Esophagus muscularis mucosa (tissue), 4 donors: ENCODE measurements around the gene SH3RF3. TPM values are rescaled to one million over a fixed set of nuclear protein-coding genes. Genes with fewer than 3 reads are reported as not detected.

ENCODE experiments used
- DNase-seq: peaks from one replicate; pipeline ENCODE4 v3.0.0-alpha.2; 2017; ENCODE audit errors: extremely low spot score
- H3K27ac ChIP-seq, 4 donors: fragments of 200-600 bp; sonication (generic); replicated peaks in 1 of 4; 1 replicate in 3 of 4; 2 replicates in 1 of 4; pipeline ENCODE4 v1.5.1; 2016 to 2019; ENCODE audit warnings: mild to moderate bottlenecking in 1 of 4
- H3K27me3 ChIP-seq, 4 donors: fragments of 200-600 bp; sonication (generic); one replicate each; pipeline versions ENCODE4 v1.5.1 to v1.6.0; 2016 to 2019
- H3K36me3 ChIP-seq, 4 donors: fragments of 200-600 bp; sonication (generic); one replicate each; pipeline ENCODE4 v1.5.1; 2016 to 2019
- H3K4me1 ChIP-seq, 4 donors: fragments of 200-600 bp; sonication (generic); one replicate each; pipeline ENCODE4 v1.5.1; 2016 to 2019
- H3K4me3 ChIP-seq, 4 donors: fragments of 200-600 bp; sonication (generic); 1 replicate in 2 of 4; 2 replicates in 2 of 4; pipeline ENCODE4 v1.5.1; 2016 to 2019; ENCODE audit warnings: mild to moderate bottlenecking in 4 of 4, moderate library complexity in 1 of 4
- H3K9me3 ChIP-seq, 4 donors: fragments of 200-600 bp; sonication (generic); 1 replicate in 3 of 4; 2 replicates in 1 of 4; pipeline ENCODE4 v1.5.1; 2016 to 2019
- EP300 ChIP-seq: sonication (generic); formaldehyde crosslinking; IDR thresholded peaks from one replicate; pipeline ENCODE4 v1.6.1; 2017; ENCODE audit warnings: antibody characterized with exemption
- POLR2A ChIP-seq: fragments of 450-650 bp; IDR thresholded peaks from one replicate; pipeline ENCODE4 v1.6.1; 2017; ENCODE audit warnings: antibody characterized with exemption, moderate library complexity, mild to moderate bottlenecking, low read depth
- POLR2AphosphoS5 ChIP-seq, 2 donors: sonication (generic); formaldehyde crosslinking; IDR thresholded peaks; one replicate each; pipeline ENCODE4 v1.6.1; 2017; ENCODE audit warnings: antibody characterized with exemption in 2 of 2
- WGBS: methylation state at CpG from one replicate; pipeline ENCODE4 v1.1.5; 2018; 5-methylcytosine and 5-hydroxymethylcytosine counted together
- intact Hi-C: fragments of 100-400 bp; cut with DNase I; formaldehyde crosslinking; loops from one replicate; pipeline ENCODE4 v1.15.1; 2023
- total RNA-seq, 4 donors: library from RNA; depleted of rRNA; stranded (reverse); fragments of >200 nt; gene quantifications; one replicate each; pipeline versions ENCODE4 v1.1.0 to v1.2.1, GENCODE V29; 2016
- TF ChIP-seq, protein P1 (sequence below), 3 experiments: fragments of 200-600 bp in 2 of 3; fragments of 450-650 bp in 1 of 3; sonication (generic) in 2 of 3; IDR thresholded peaks; one replicate each; pipeline ENCODE4 v1.5.1; 2017 to 2019; ENCODE audit warnings: antibody characterized with exemption in 3 of 3, mild to moderate bottlenecking in 2 of 3, moderate library complexity in 1 of 3

Gene SH3RF3
- total RNA-seq, 4 donors from 2014 or later, result 6.3 to 17.5 (median 11.3) TPM

DNA sequence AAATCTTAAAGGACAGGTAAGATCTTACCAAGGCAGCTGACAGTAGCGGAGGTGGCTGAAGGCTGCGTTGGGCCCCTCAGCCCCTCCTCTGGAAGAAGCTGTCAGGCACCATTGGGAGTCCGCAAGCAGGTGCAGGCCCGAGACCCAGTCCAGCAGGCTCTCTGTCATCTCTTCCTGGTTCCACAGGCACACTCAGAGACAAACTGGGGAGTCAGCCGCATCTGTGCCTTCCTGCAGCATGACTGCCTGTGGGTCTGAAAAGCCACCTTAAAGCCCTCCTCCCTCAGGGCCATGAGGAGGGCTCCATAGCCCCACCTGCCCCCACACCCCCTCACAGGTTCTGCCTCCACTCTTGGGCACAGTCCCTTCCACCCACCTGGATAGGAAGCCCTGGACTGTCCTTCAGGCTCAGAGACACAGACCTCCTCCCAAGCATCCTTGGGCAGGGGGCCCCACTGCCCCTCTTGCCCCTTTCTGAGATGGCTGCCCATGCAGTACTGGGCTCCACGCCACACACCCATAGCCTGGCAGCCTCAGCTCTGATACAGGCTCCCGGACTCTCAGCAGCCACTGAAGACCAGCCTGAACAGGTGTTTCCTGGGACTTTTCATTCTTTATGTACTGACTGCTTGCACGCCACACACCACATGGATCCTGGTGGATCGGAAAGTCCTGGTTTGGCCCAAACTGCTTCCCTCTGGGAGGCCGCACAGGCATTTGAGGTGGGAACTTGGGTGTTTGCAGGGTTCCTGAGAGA is 245.0 kb downstream of the SH3RF3 start:
- DNase-seq, result no peak
- Histone ChIP-seq H3K27ac (no peak overlapping the region), H3K36me3 (peaks cover 0 to 31% (median 8%) of the 10 kb centered on the region in 4 donors), H3K4me1 (peaks cover 0 to 5% (median 0%) of the 10 kb centered on the region in 4 donors), H3K27me3 (no peaks in the 10 kb centered on the region), H3K9me3 (no peaks in the 10 kb centered on the region), H3K4me3 (no peak overlapping the region)
- 90% methylated on average over 8 of the region's 10 CpGs for WGBS
- TF ChIP-seq POLR2AphosphoS5 (IDR thresholded peaks at IDR 0.05), result no peak
- TF ChIP-seq EP300, result no peak
- no peak for TF ChIP-seq POLR2A
- TF ChIP-seq, protein P1, sequence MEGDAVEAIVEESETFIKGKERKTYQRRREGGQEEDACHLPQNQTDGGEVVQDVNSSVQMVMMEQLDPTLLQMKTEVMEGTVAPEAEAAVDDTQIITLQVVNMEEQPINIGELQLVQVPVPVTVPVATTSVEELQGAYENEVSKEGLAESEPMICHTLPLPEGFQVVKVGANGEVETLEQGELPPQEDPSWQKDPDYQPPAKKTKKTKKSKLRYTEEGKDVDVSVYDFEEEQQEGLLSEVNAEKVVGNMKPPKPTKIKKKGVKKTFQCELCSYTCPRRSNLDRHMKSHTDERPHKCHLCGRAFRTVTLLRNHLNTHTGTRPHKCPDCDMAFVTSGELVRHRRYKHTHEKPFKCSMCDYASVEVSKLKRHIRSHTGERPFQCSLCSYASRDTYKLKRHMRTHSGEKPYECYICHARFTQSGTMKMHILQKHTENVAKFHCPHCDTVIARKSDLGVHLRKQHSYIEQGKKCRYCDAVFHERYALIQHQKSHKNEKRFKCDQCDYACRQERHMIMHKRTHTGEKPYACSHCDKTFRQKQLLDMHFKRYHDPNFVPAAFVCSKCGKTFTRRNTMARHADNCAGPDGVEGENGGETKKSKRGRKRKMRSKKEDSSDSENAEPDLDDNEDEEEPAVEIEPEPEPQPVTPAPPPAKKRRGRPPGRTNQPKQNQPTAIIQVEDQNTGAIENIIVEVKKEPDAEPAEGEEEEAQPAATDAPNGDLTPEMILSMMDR (IDR thresholded peaks at IDR 0.05), result no peak
- intact Hi-C loops, result no loop called here

DNA sequence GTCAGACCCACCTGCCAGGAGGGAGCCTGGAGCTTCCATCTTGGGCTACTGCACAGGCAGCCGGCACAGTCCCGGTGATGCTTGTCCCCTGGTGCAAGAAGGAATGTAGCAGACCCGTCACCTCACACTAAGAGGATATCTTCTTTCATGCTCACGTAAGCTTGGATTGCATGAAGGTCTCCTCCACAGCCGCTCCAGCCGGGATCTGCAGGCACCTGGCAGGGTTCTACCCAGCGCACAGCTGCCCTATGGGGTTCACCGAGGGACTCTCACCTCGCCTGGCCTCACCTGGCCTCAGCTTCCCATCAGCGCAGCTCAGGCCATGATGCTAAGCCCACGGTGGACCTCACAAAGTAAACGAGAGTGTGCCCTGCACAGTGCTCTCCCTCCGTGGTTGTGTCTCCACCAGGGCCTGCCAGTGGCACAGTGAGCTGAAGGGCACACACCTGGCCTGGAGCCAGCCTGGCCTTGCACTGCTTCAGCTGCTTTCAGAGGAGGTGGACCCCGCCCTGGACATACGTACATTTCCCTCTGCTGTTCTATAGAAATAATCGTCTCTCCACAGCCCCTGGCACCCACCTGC is 245.6 kb downstream of the SH3RF3 start:
- no peaks in the 10 kb centered on the region for H3K9me3 ChIP-seq
- intact Hi-C loops, result no loop called here
- DNase-seq, result no peak
- no peaks in the 10 kb centered on the region for H3K27me3 ChIP-seq
- H3K36me3 ChIP-seq, result peaks cover 0 to 31% (median 8%) of the 10 kb centered on the region in 4 donors
- H3K27ac ChIP-seq, result no peak overlapping the region
- TF ChIP-seq EP300, result no peak
- no peak for TF ChIP-seq POLR2A
- TF ChIP-seq, protein P1 (IDR thresholded peaks at IDR 0.05), result no peak
- 94% methylated on average over 9 of the region's 16 CpGs for WGBS
- peaks cover 0 to 5% (median 0%) of the 10 kb centered on the region in 4 donors for H3K4me1 ChIP-seq
- H3K4me3 ChIP-seq, result no peak overlapping the region

DNA sequence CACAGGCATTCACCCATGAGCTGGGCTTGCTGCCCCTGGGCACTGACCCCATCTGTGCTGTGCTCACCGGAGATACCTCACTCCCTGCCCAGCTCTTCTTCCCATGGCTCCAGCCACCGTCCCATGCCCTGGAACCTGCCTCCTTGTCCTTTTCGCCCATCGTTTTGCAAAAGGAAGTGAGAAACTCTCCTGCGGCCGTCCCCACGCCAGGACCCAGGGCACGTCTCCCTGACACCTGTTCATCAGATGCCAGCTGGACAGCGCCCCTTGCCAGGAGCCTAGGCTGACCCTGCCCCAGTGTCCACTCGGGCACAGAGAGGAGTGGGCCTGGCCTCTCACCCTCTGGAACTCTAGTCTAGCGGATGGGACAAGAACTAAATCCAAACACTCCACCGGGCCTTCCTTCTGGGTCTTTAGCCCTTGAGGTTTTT is 246.1 kb downstream of the SH3RF3 start:
- WGBS, result 94% methylated on average over 12 of the region's 12 CpGs
- Histone ChIP-seq H3K27ac (no peak overlapping the region), H3K4me3 (no peak overlapping the region), H3K9me3 (no peaks in the 10 kb centered on the region), H3K27me3 (no peaks in the 10 kb centered on the region), H3K36me3 (peaks cover 0 to 31% (median 8%) of the 10 kb centered on the region in 4 donors), H3K4me1 (peaks cover 0 to 5% (median 0%) of the 10 kb centered on the region in 4 donors)
- TF ChIP-seq, protein P1 (IDR thresholded peaks at IDR 0.05), result no peak
- TF ChIP-seq EP300, result no peak
- TF ChIP-seq POLR2AphosphoS5 (IDR thresholded peaks at IDR 0.05), result no peak
- no peak for TF ChIP-seq POLR2A
- intact Hi-C loops, result no loop called here
- no peak for DNase-seq

DNA sequence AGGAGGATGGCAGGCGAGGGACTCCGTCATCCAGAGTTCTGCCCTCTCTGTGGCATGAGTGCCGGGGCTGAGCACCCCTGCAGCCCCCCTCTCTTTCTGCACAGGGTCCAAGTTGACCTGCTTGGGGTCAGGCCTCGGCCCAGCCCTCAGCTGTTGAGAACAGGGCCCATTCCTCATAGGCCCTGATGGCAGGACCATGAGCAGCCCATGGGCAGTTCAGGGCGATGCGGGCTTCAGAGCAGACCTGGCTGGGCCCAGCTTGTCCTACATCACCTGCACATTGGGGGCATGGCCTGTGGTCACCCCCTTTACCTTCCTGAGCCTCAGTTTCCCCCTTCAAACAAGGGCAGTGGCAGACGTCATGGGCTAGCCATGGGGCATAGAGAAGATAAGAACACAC is 246.7 kb downstream of the SH3RF3 start:
- no peak overlapping the region for H3K27ac ChIP-seq
- TF ChIP-seq EP300 (no peak), POLR2A (no peak), POLR2AphosphoS5 (IDR thresholded peaks at IDR 0.05) (no peak)
- TF ChIP-seq, protein P1 (IDR thresholded peaks at IDR 0.05), result no peak
- DNase-seq, result no peak
- H3K9me3 ChIP-seq, result no peaks in the 10 kb centered on the region
- intact Hi-C loops, result no loop called here
- 100% methylated on average over 2 of the region's 7 CpGs for WGBS
- H3K4me1 ChIP-seq, result peaks cover 0 to 5% (median 0%) of the 10 kb centered on the region in 4 donors
- H3K36me3 ChIP-seq, result peaks cover 0 to 31% (median 8%) of the 10 kb centered on the region in 4 donors
- H3K27me3 ChIP-seq, result no peaks in the 10 kb centered on the region
- no peak overlapping the region for H3K4me3 ChIP-seq
